Measurements from ENCODE around the gene CYP4F2.
"Not testable (repeated sequence)": the region's sequence is repeated elsewhere in the genome, so short reads cannot be mapped to it uniquely, and the experiment has no call there.

Gene CYP4F2

GRCh38 chr19:15897738-15898276 lies at the start of gene CYP4F2:
CYP4F2 (minus strand) TSS chr19:15898074; CDS start chr19:15897611, 463 bp downstream.
- no peak for DNase-seq

GRCh38 chr19:15945301-15945700 lies 47.4 kb upstream of the CYP4F2 start:
- DNase-seq: no peak

GRCh38 chr19:15944401-15944800 lies 46.5 kb upstream of the CYP4F2 start:
- no peak for DNase-seq

- DNase-seq: no peak
These were observed 39.9 kb upstream of the CYP4F2 start for GRCh38 chr19:15937771-15938170.

- no peak for DNase-seq
These were observed 39.1 kb upstream of the CYP4F2 start for GRCh38 chr19:15936950-15937349.

- no peak for DNase-seq
These were observed 38.3 kb upstream of the CYP4F2 start for GRCh38 chr19:15936173-15936572.

- DNase-seq: no peak
These were observed 37.4 kb upstream of the CYP4F2 start for GRCh38 chr19:15935167-15935702.

- DNase-seq: no peak
These were observed 36.6 kb upstream of the CYP4F2 start, which contains the start of gene CYP4F11 for GRCh38 chr19:15934332-15935078. CYP4F11 (minus strand) TSS chr19:15934529; CDS start chr19:15934408, 121 bp downstream.

- not testable (repeated sequence) for DNase-seq
These were observed 36.0 kb upstream of the CYP4F2 start for GRCh38 chr19:15933761-15934331.

GRCh38 chr19:15928321-15928720 lies 30.4 kb upstream of the CYP4F2 start:
- no peak for DNase-seq

- no peak for DNase-seq
These were observed 28.6 kb upstream of the CYP4F2 start for GRCh38 chr19:15926484-15926883.

GRCh38 chr19:15923702-15924101 lies 25.8 kb upstream of the CYP4F2 start:
- DNase-seq: no peak

GRCh38 chr19:15922021-15922420 lies 24.1 kb upstream of the CYP4F2 start:
- DNase-seq: no peak

- no peak for DNase-seq
These were observed 21.4 kb upstream of the CYP4F2 start for GRCh38 chr19:15919243-15919642.

GRCh38 chr19:15915109-15915508 lies 17.2 kb upstream of the CYP4F2 start:
- no peak for DNase-seq

- DNase-seq: no peak
These were observed 16.0 kb upstream of the CYP4F2 start for GRCh38 chr19:15913830-15914229.

GRCh38 chr19:15913384-15913783 lies 15.5 kb upstream of the CYP4F2 start:
- no peak for DNase-seq

GRCh38 chr19:15911599-15912235 lies 13.8 kb upstream of the CYP4F2 start:
- DNase-seq: no peak

- no peak for DNase-seq
These were observed 7.2 kb upstream of the CYP4F2 start for GRCh38 chr19:15905026-15905425.

GRCh38 chr19:15902898-15903297 lies 5.0 kb upstream of the CYP4F2 start:
- DNase-seq: not testable (repeated sequence)

- DNase-seq: no peak
These were observed 4.4 kb upstream of the CYP4F2 start for GRCh38 chr19:15902254-15902653.

- DNase-seq: no peak
These were observed 2.6 kb upstream of the CYP4F2 start for GRCh38 chr19:15900504-15900903.

GRCh38 chr19:15900032-15900431 lies 2.2 kb upstream of the CYP4F2 start:
- not testable (repeated sequence) for DNase-seq

Measured in CD4-positive, alpha-beta T cell treated with Interferon gamma for 1 hour (primary cell).